Body of pancreas (tissue), 4 donors: ENCODE measurements around the gene CXCL6.

Source experiments
- POLR2A ChIP-seq, 3 donors: fragments of 450-650 bp; IDR thresholded peaks; one replicate each; pipeline ENCODE4 v1.6.1; 2016; ENCODE audit warnings: antibody characterized with exemption in 3 of 3, mild to moderate bottlenecking in 2 of 3
- TF ChIP-seq, protein P1 (sequence below), 7 experiments: fragments of 450-650 bp in 4 of 7; fragments of 200-600 bp in 3 of 7; sonication (generic) in 3 of 7; IDR thresholded peaks; one replicate each; pipeline ENCODE4 v1.5.1; 2016 to 2019; ENCODE audit warnings: antibody characterized with exemption in 7 of 7

DNA sequence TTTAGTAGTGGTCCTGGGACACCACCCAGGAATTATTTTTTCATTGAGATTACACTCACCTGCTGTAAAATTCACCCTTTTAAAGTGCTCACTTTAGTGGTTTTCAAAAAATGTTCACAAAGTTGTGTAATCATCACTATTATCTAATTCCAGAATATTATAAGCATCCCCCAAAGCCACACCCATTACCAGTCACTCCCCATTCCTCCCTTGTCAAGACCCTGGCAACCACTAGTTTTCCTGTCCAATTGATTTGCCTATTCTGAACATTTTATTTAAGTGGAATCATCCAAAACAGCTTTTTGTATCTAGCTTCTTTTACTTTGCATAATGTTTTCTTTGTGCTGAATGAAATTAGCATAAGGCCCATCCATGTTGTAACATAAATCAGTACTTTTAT, 12.7 kb upstream of the CXCL6 start:
- TF ChIP-seq, protein P1, sequence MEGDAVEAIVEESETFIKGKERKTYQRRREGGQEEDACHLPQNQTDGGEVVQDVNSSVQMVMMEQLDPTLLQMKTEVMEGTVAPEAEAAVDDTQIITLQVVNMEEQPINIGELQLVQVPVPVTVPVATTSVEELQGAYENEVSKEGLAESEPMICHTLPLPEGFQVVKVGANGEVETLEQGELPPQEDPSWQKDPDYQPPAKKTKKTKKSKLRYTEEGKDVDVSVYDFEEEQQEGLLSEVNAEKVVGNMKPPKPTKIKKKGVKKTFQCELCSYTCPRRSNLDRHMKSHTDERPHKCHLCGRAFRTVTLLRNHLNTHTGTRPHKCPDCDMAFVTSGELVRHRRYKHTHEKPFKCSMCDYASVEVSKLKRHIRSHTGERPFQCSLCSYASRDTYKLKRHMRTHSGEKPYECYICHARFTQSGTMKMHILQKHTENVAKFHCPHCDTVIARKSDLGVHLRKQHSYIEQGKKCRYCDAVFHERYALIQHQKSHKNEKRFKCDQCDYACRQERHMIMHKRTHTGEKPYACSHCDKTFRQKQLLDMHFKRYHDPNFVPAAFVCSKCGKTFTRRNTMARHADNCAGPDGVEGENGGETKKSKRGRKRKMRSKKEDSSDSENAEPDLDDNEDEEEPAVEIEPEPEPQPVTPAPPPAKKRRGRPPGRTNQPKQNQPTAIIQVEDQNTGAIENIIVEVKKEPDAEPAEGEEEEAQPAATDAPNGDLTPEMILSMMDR (IDR thresholded peaks at IDR 0.05): no peak
- TF ChIP-seq POLR2A (IDR thresholded peaks at IDR 0.05): no peak
